Measurements from ENCODE around the gene HEY2. TPM values are rescaled to one million over a fixed set of nuclear protein-coding genes. Genes with fewer than 3 reads are reported as not detected.

HEY2 gene
- total RNA-seq, 1 experiment from 2014 or later = 6.6 TPM

GRCh38 chr6:125766641-125767040, 17.2 kb downstream of the HEY2 start:
- Mint-ChIP-seq H3K27ac (no peak overlapping the region), H3K36me3 (ENCODE audit: insufficient read depth in 1 of 3, low read depth in 3 of 3) (peaks cover 0 to 4% (median 3%) of the 10 kb centered on the region in 3 experiments; a peak in 5 of 7 replicates), H3K27me3 (ENCODE audit: low read depth) (peaks cover 3% of the 10 kb centered on the region; the same call in 1 of the 2 replicates), H3K9me3 (peaks cover 4 to 8% of the 10 kb centered on the region in 2 experiments; a peak in 4 of 5 replicates), H3K4me1 (no peaks in the 10 kb centered on the region; a peak in 1 of 4 replicates), H3K4me3 (no peak overlapping the region)
- Histone ChIP-seq H3K9me3 (ENCODE audit: control insufficient read depth, low read depth, low read length) (no peaks in the 10 kb centered on the region), H3K56ac (ENCODE audit: insufficient read length, low read depth, low read length) (no peak overlapping the region), H4K5ac (ENCODE audit: insufficient read length, low read depth, low read length) (no peak overlapping the region), H3K27ac (ENCODE audit: insufficient read length, low read depth, low read length) (no peak overlapping the region), H3K4me2 (ENCODE audit: insufficient read depth, insufficient read length, low read length) (no peak overlapping the region), H4K8ac (replicated peaks; ENCODE audit: insufficient read length, low read depth, low read length) (no peak overlapping the region), H2BK15ac (ENCODE audit: low read depth, low read length) (no peak overlapping the region), H3K23me2 (ENCODE audit: insufficient read length, low read depth, low read length, poor library complexity, severe bottlenecking) (no peaks in the 10 kb centered on the region), H3K79me2 (ENCODE audit: insufficient read depth, low read length) (no peaks in the 10 kb centered on the region), H3K23ac (ENCODE audit: insufficient read length, low read depth, low read length) (no peak overlapping the region), H3K27me3 (ENCODE audit: insufficient read depth, low read length) (no peaks in the 10 kb centered on the region), H2BK120ac (ENCODE audit: low read depth, low read length, poor library complexity, severe bottlenecking) (no peak overlapping the region), H3K79me1 (ENCODE audit: insufficient read depth, low read depth, low read length, poor library complexity, severe bottlenecking) (no peaks in the 10 kb centered on the region), H4K20me1 (ENCODE audit: control insufficient read depth, insufficient read depth, insufficient read length) (no peaks in the 10 kb centered on the region), H2BK5ac (ENCODE audit: insufficient read length, low read length) (no peak overlapping the region), H3K9ac (ENCODE audit: extremely low read depth, insufficient read length, low read length) (no peak overlapping the region), H2AFZ (ENCODE audit: low read length) (no peak overlapping the region), H3K4ac (ENCODE audit: low read depth, low read length) (no peak overlapping the region), H3K14ac (ENCODE audit: insufficient read depth, low read length) (no peak overlapping the region), H2BK12ac (ENCODE audit: insufficient read length, low read depth, low read length) (no peak overlapping the region), H3T11ph (ENCODE audit: low read length) (no peak overlapping the region), H3K18ac (ENCODE audit: insufficient read length, low read depth, low read length) (no peak overlapping the region), H4K91ac (ENCODE audit: insufficient read length, low read depth, low read length) (no peak overlapping the region), H2AK5ac (ENCODE audit: insufficient read length, low read length) (no peak overlapping the region), H2BK20ac (ENCODE audit: low read depth, low read length, poor library complexity, severe bottlenecking) (no peak overlapping the region), H3K4me1 (ENCODE audit: insufficient read depth, low read length) (no peaks in the 10 kb centered on the region)
- no peak for DNase-seq
- WGBS (ENCODE audit: extremely low coverage, insufficient read length, low lambda C conversion rate) = no CpG with 5 or more reads among the region's 4 CpGs
- no peak for TF ChIP-seq CTCF (conservative IDR thresholded peaks at IDR 0.05)

Measured in H9 (cell line).